Peyer's patch (tissue), 4 donors: Measurements from ENCODE around the gene AFG3L2.

Experiments used
- POLR2A ChIP-seq, 2 donors: fragments of 450-650 bp; IDR thresholded peaks; one replicate each; pipeline ENCODE4 v1.5.1; 2017; ENCODE audit warnings: antibody characterized with exemption in 2 of 2, mild to moderate bottlenecking in 2 of 2, moderate library complexity in 2 of 2
- TF ChIP-seq, protein P1 (sequence below), 6 experiments: fragments of 450-650 bp in 4 of 6; fragments of 200-600 bp in 2 of 6; sonication (generic) in 1 of 6; IDR thresholded peaks; one replicate each; pipeline ENCODE4 v1.5.1; 2017 to 2019; ENCODE audit warnings: antibody characterized with exemption in 6 of 6, mild to moderate bottlenecking in 3 of 6, moderate library complexity in 1 of 6

- TF ChIP-seq, protein P1, sequence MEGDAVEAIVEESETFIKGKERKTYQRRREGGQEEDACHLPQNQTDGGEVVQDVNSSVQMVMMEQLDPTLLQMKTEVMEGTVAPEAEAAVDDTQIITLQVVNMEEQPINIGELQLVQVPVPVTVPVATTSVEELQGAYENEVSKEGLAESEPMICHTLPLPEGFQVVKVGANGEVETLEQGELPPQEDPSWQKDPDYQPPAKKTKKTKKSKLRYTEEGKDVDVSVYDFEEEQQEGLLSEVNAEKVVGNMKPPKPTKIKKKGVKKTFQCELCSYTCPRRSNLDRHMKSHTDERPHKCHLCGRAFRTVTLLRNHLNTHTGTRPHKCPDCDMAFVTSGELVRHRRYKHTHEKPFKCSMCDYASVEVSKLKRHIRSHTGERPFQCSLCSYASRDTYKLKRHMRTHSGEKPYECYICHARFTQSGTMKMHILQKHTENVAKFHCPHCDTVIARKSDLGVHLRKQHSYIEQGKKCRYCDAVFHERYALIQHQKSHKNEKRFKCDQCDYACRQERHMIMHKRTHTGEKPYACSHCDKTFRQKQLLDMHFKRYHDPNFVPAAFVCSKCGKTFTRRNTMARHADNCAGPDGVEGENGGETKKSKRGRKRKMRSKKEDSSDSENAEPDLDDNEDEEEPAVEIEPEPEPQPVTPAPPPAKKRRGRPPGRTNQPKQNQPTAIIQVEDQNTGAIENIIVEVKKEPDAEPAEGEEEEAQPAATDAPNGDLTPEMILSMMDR (IDR thresholded peaks at IDR 0.05) = no peak
- TF ChIP-seq POLR2A (IDR thresholded peaks at IDR 0.05) = no peak
Measured at GRCh38 chr18:12384261-12384660, 7.2 kb upstream of the AFG3L2 start.
